Type B pancreatic cell (in vitro differentiated cells): ENCODE measurements around the gene EEFSEC. TPM values are rescaled to one million over a fixed set of nuclear protein-coding genes. Genes with fewer than 3 reads are reported as not detected.

ENCODE experiments used
- DNase-seq: peaks from one replicate; pipeline ENCODE4 v3.0.0; 2021; ENCODE audit warnings: mixed read lengths; ENCODE audit not compliant: unreplicated experiment; ENCODE audit errors: extremely low spot score
- H3K27ac Mint-ChIP-seq: 2 replicates; pipeline ENCODE4 v1.8.0; 2021; ENCODE audit warnings: mild to moderate bottlenecking, mixed read lengths
- H3K27me3 Mint-ChIP-seq: 2 replicates; pipeline ENCODE4 v1.8.0; 2021; ENCODE audit warnings: mixed read lengths
- H3K36me3 Mint-ChIP-seq: 2 replicates; pipeline ENCODE4 v1.8.0; 2021; ENCODE audit warnings: mixed read lengths
- H3K4me1 Mint-ChIP-seq: one replicate; pipeline ENCODE4 v1.8.0; 2021; ENCODE audit warnings: mixed read lengths; ENCODE audit not compliant: unreplicated experiment
- H3K4me3 Mint-ChIP-seq: 2 replicates; pipeline ENCODE4 v1.8.0; 2021; ENCODE audit warnings: mild to moderate bottlenecking, mixed read lengths
- H3K9me3 Mint-ChIP-seq: 2 replicates; pipeline ENCODE4 v1.8.0; 2021; ENCODE audit warnings: mixed read lengths
- CTCF ChIP-seq: fragments of 200-600 bp; sonication (generic); conservative IDR thresholded peaks from 2 replicates; pipeline ENCODE4 v1.5.0; 2021; ENCODE audit warnings: antibody characterized with exemption, mild to moderate bottlenecking
- total RNA-seq: library from RNA; stranded (reverse); gene quantifications from 2 replicates; pipeline ENCODE4 v1.2.1, GENCODE V29; 2021; ENCODE audit warnings: low replicate concordance

The EEFSEC gene
- total RNA-seq, 1 donor from 2014 or later: 16.6 TPM

- Mint-ChIP-seq H3K27me3 (no peaks in the 10 kb centered on the region), H3K4me1 (peaks cover 20% of the 10 kb centered on the region), H3K36me3 (peaks cover 12% of the 10 kb centered on the region), H3K9me3 (no peaks in the 10 kb centered on the region), H3K27ac (no peak overlapping the region), H3K4me3 (no peak overlapping the region)
- no peak for DNase-seq
- TF ChIP-seq CTCF: no peak
Measured at GRCh38 chr3:128362026-128362965, 209.0 kb downstream of the EEFSEC start.

GRCh38 chr3:128364291-128364690 lies 211.0 kb downstream of the EEFSEC start:
- Mint-ChIP-seq H3K36me3 (peaks cover 7% of the 10 kb centered on the region), H3K4me1 (peaks cover 23% of the 10 kb centered on the region), H3K9me3 (no peaks in the 10 kb centered on the region), H3K27ac (no peak overlapping the region), H3K4me3 (no peak overlapping the region), H3K27me3 (no peaks in the 10 kb centered on the region)
- no peak for TF ChIP-seq CTCF
- no peak for DNase-seq

GRCh38 chr3:128364808-128365360 lies 211.6 kb downstream of the EEFSEC start:
- DNase-seq: no peak
- Mint-ChIP-seq H3K27ac (no peak overlapping the region), H3K4me1 (peaks cover 23% of the 10 kb centered on the region), H3K27me3 (no peaks in the 10 kb centered on the region), H3K36me3 (peaks cover 10% of the 10 kb centered on the region), H3K9me3 (no peaks in the 10 kb centered on the region), H3K4me3 (no peak overlapping the region)
- no peak for TF ChIP-seq CTCF

GRCh38 chr3:128366136-128366535 lies 212.9 kb downstream of the EEFSEC start:
- no peaks in the 10 kb centered on the region for H3K27me3 Mint-ChIP-seq
- no peaks in the 10 kb centered on the region for H3K9me3 Mint-ChIP-seq
- no peak for DNase-seq
- no peak overlapping the region for H3K4me3 Mint-ChIP-seq
- peaks cover 12% of the 10 kb centered on the region for H3K36me3 Mint-ChIP-seq
- no peak for TF ChIP-seq CTCF
- H3K27ac Mint-ChIP-seq: no peak overlapping the region
- H3K4me1 Mint-ChIP-seq: peaks cover 16% of the 10 kb centered on the region

- DNase-seq: no peak
- Mint-ChIP-seq H3K36me3 (peaks cover 12% of the 10 kb centered on the region), H3K4me3 (no peak overlapping the region), H3K27me3 (no peaks in the 10 kb centered on the region), H3K27ac (no peak overlapping the region), H3K9me3 (no peaks in the 10 kb centered on the region), H3K4me1 (peaks cover 16% of the 10 kb centered on the region)
- TF ChIP-seq CTCF: no peak
Measured at GRCh38 chr3:128366652-128367051, 213.4 kb downstream of the EEFSEC start.
